GM23338 (cell line): Measurements from ENCODE around the gene MICA.
A peak's percentile ranks its signal among the peaks of the same experiment; 100 is the strongest.

Source experiments
- CREB1 ChIP-seq: fragments of 250-450 bp; sonication (Bioruptor Pico); IDR thresholded peaks from 2 replicates; pipeline ENCODE4 v1.5.0; 2020; ENCODE audit warnings: low read depth, mild to moderate bottlenecking, moderate library complexity
- EZH2 ChIP-seq: fragments of 200-600 bp; sonication (generic); IDR thresholded peaks from one replicate; pipeline ENCODE4 v1.8.0; 2017; ENCODE audit warnings: antibody characterized with exemption, mild to moderate bottlenecking, low read depth; ENCODE audit not compliant: unreplicated experiment
- EZH2phosphoT487 ChIP-seq: fragments of 200-600 bp; sonication (generic); IDR thresholded peaks from one replicate; pipeline ENCODE4 v1.8.1; 2018; ENCODE audit warnings: antibody characterized with exemption; ENCODE audit not compliant: unreplicated experiment
- JUNB ChIP-seq: IDR thresholded peaks from one replicate; pipeline ENCODE4 v1.6.1; 2016; ENCODE audit warnings: antibody characterized with exemption; ENCODE audit not compliant: unreplicated experiment
- NANOG ChIP-seq: IDR thresholded peaks from 2 replicates; pipeline ENCODE4 v1.6.1; 2016; ENCODE audit warnings: antibody characterized with exemption, borderline replicate concordance
- POLR2AphosphoS5 ChIP-seq: IDR thresholded peaks from 2 replicates; pipeline ENCODE4 v1.6.1; 2016; ENCODE audit warnings: antibody characterized with exemption, low read depth
- STAT1 ChIP-seq: IDR thresholded peaks from one replicate; pipeline ENCODE4 v1.6.1; 2016; ENCODE audit warnings: antibody characterized with exemption; ENCODE audit not compliant: unreplicated experiment
- ZNF114 ChIP-seq: fragments of 250-450 bp; sonication (Bioruptor Pico); IDR thresholded peaks from 2 replicates; pipeline ENCODE4 v1.5.0; 2020; ENCODE audit warnings: mild to moderate bottlenecking, moderate library complexity
- ZNF331 ChIP-seq: fragments of 250-450 bp; sonication (Bioruptor Pico); IDR thresholded peaks from 2 replicates; pipeline ENCODE4 v1.5.0; 2020; ENCODE audit warnings: low read depth, mild to moderate bottlenecking, moderate library complexity
- TF ChIP-seq, protein P1 (sequence below), 2 experiments: fragments of 200-600 bp in 1 of 2; sonication (generic) in 1 of 2; conservative IDR thresholded peaks; 2 replicates each; pipeline versions ENCODE4 v1.5.1 to v1.6.1; 2016 to 2017; ENCODE audit warnings: antibody characterized with exemption in 2 of 2, low read depth in 2 of 2, mild to moderate bottlenecking in 2 of 2, moderate library complexity in 1 of 2
- TF ChIP-seq, protein P2 (sequence below): IDR thresholded peaks from one replicate; pipeline ENCODE4 v1.6.1; 2018; ENCODE audit warnings: antibody characterized with exemption; ENCODE audit not compliant: unreplicated experiment
- TF ChIP-seq, protein P3 (sequence below): IDR thresholded peaks from 2 replicates; pipeline ENCODE4 v1.6.1; 2016; ENCODE audit warnings: antibody characterized with exemption
- TF ChIP-seq, protein P4 (sequence below): fragments of 250-450 bp; sonication (Bioruptor Pico); IDR thresholded peaks from 2 replicates; pipeline ENCODE4 v1.5.0; 2020; ENCODE audit warnings: mild to moderate bottlenecking, moderate library complexity

DNA sequence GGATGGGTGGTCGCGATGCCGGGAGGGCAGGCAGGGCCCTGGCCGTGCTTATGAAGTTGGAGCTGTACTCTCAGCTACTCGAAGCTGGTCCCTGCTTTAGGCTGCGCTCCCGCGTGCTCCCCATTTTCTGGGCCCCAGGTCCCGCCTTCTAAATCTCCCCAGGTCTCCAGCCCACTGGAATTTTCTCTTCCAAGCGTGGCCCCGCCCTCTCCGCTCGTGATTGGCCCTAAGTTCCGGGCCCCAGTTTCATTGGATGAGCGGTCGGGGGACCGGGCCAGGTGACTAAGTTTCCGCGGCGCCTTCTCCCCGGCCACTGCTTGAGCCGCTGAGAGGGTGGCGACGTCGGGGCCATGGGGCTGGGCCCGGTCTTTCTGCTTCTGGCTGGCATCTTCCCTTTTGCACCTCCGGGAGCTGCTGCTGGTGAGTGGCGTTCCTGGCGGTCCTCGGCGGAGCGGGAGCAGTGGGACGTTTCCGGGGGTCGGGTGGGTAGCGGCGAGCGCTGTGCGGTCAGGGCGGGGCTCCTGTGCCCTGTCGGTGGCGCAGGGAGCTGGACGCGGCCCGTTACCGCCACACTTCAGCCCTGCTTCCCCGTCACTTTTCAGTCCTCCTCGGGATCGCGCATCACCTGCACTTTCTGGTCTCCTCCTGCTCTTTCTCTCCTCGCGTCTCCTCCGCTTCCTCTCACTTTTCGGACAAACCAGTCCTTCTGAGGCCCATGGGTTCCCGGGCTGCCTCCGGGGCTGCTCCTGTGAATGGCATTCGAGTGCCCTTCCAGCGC, at the start of gene MICA:
- no peak for TF ChIP-seq EZH2phosphoT487
- TF ChIP-seq ZNF331: no peak
- TF ChIP-seq, protein P1, sequence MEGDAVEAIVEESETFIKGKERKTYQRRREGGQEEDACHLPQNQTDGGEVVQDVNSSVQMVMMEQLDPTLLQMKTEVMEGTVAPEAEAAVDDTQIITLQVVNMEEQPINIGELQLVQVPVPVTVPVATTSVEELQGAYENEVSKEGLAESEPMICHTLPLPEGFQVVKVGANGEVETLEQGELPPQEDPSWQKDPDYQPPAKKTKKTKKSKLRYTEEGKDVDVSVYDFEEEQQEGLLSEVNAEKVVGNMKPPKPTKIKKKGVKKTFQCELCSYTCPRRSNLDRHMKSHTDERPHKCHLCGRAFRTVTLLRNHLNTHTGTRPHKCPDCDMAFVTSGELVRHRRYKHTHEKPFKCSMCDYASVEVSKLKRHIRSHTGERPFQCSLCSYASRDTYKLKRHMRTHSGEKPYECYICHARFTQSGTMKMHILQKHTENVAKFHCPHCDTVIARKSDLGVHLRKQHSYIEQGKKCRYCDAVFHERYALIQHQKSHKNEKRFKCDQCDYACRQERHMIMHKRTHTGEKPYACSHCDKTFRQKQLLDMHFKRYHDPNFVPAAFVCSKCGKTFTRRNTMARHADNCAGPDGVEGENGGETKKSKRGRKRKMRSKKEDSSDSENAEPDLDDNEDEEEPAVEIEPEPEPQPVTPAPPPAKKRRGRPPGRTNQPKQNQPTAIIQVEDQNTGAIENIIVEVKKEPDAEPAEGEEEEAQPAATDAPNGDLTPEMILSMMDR (conservative IDR thresholded peaks at IDR 0.05; ENCODE audit: low read depth in 2 of 2): no peak
- no peak for TF ChIP-seq EZH2
- TF ChIP-seq, protein P2, sequence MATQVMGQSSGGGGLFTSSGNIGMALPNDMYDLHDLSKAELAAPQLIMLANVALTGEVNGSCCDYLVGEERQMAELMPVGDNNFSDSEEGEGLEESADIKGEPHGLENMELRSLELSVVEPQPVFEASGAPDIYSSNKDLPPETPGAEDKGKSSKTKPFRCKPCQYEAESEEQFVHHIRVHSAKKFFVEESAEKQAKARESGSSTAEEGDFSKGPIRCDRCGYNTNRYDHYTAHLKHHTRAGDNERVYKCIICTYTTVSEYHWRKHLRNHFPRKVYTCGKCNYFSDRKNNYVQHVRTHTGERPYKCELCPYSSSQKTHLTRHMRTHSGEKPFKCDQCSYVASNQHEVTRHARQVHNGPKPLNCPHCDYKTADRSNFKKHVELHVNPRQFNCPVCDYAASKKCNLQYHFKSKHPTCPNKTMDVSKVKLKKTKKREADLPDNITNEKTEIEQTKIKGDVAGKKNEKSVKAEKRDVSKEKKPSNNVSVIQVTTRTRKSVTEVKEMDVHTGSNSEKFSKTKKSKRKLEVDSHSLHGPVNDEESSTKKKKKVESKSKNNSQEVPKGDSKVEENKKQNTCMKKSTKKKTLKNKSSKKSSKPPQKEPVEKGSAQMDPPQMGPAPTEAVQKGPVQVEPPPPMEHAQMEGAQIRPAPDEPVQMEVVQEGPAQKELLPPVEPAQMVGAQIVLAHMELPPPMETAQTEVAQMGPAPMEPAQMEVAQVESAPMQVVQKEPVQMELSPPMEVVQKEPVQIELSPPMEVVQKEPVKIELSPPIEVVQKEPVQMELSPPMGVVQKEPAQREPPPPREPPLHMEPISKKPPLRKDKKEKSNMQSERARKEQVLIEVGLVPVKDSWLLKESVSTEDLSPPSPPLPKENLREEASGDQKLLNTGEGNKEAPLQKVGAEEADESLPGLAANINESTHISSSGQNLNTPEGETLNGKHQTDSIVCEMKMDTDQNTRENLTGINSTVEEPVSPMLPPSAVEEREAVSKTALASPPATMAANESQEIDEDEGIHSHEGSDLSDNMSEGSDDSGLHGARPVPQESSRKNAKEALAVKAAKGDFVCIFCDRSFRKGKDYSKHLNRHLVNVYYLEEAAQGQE: no peak
- peak; percentile 92 for TF ChIP-seq POLR2AphosphoS5
- TF ChIP-seq, protein P3, sequence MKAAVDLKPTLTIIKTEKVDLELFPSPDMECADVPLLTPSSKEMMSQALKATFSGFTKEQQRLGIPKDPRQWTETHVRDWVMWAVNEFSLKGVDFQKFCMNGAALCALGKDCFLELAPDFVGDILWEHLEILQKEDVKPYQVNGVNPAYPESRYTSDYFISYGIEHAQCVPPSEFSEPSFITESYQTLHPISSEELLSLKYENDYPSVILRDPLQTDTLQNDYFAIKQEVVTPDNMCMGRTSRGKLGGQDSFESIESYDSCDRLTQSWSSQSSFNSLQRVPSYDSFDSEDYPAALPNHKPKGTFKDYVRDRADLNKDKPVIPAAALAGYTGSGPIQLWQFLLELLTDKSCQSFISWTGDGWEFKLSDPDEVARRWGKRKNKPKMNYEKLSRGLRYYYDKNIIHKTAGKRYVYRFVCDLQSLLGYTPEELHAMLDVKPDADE: no peak
- no peak for TF ChIP-seq ZNF114 (CRISPR knock-in tag)
- no peak for TF ChIP-seq CREB1 (CRISPR knock-in tag)
- TF ChIP-seq JUNB: no peak
- no peak for TF ChIP-seq STAT1
- TF ChIP-seq, protein P4, sequence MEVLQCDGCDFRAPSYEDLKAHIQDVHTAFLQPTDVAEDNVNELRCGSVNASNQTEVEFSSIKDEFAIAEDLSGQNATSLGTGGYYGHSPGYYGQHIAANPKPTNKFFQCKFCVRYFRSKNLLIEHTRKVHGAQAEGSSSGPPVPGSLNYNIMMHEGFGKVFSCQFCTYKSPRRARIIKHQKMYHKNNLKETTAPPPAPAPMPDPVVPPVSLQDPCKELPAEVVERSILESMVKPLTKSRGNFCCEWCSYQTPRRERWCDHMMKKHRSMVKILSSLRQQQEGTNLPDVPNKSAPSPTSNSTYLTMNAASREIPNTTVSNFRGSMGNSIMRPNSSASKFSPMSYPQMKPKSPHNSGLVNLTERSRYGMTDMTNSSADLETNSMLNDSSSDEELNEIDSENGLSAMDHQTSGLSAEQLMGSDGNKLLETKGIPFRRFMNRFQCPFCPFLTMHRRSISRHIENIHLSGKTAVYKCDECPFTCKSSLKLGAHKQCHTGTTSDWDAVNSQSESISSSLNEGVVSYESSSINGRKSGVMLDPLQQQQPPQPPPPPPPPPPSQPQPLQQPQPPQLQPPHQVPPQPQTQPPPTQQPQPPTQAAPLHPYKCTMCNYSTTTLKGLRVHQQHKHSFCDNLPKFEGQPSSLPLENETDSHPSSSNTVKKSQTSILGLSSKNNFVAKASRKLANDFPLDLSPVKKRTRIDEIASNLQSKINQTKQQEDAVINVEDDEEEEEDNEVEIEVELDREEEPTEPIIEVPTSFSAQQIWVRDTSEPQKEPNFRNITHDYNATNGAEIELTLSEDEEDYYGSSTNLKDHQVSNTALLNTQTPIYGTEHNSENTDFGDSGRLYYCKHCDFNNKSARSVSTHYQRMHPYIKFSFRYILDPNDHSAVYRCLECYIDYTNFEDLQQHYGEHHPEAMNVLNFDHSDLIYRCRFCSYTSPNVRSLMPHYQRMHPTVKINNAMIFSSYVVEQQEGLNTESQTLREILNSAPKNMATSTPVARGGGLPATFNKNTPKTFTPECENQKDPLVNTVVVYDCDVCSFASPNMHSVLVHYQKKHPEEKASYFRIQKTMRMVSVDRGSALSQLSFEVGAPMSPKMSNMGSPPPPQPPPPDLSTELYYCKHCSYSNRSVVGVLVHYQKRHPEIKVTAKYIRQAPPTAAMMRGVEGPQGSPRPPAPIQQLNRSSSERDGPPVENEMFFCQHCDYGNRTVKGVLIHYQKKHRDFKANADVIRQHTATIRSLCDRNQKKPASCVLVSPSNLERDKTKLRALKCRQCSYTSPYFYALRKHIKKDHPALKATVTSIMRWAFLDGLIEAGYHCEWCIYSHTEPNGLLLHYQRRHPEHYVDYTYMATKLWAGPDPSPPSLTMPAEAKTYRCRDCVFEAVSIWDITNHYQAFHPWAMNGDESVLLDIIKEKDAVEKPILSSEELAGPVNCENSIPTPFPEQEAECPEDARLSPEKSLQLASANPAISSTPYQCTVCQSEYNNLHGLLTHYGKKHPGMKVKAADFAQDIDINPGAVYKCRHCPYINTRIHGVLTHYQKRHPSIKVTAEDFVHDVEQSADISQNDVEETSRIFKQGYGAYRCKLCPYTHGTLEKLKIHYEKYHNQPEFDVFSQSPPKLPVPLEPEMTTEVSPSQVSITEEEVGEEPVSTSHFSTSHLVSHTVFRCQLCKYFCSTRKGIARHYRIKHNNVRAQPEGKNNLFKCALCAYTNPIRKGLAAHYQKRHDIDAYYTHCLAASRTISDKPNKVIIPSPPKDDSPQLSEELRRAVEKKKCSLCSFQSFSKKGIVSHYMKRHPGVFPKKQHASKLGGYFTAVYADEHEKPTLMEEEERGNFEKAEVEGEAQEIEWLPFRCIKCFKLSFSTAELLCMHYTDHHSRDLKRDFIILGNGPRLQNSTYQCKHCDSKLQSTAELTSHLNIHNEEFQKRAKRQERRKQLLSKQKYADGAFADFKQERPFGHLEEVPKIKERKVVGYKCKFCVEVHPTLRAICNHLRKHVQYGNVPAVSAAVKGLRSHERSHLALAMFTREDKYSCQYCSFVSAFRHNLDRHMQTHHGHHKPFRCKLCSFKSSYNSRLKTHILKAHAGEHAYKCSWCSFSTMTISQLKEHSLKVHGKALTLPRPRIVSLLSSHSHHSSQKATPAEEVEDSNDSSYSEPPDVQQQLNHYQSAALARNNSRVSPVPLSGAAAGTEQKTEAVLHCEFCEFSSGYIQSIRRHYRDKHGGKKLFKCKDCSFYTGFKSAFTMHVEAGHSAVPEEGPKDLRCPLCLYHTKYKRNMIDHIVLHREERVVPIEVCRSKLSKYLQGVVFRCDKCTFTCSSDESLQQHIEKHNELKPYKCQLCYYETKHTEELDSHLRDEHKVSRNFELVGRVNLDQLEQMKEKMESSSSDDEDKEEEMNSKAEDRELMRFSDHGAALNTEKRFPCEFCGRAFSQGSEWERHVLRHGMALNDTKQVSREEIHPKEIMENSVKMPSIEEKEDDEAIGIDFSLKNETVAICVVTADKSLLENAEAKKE (CRISPR knock-in tag): no peak
- TF ChIP-seq NANOG: no peak
